GM10248 (cell line): ENCODE measurements around the gene BMPR1A.

Experiments used
- CTCF ChIA-PET: fragments of 300-600 bp; sonication (Branson Sonifier 250); formaldehyde crosslinking; extraction: SDS; loops from one replicate; lab custom pipeline; 2021; ENCODE audit warnings: antibody characterized with exemption; lab: Yijun Ruan, JAX
- POLR2A ChIA-PET: fragments of 350-650 bp; sonication (Branson Sonifier 250); formaldehyde crosslinking; extraction: SDS; loops from one replicate; lab custom pipeline; 2020; ENCODE audit warnings: antibody characterized with exemption; lab: Yijun Ruan, JAX
- DNase-seq: peaks from one replicate; pipeline ENCODE4 v3.0.0; 2012; ENCODE audit errors: extremely low spot score
- TF ChIP-seq, protein P1 (sequence below): IDR thresholded peaks from 2 replicates; pipeline ENCODE4 v1.5.1; 2012; ENCODE audit warnings: mild to moderate bottlenecking, low read depth; ENCODE audit errors: extremely low read depth, missing control alignments, control extremely low read depth

BMPR1A gene

DNA sequence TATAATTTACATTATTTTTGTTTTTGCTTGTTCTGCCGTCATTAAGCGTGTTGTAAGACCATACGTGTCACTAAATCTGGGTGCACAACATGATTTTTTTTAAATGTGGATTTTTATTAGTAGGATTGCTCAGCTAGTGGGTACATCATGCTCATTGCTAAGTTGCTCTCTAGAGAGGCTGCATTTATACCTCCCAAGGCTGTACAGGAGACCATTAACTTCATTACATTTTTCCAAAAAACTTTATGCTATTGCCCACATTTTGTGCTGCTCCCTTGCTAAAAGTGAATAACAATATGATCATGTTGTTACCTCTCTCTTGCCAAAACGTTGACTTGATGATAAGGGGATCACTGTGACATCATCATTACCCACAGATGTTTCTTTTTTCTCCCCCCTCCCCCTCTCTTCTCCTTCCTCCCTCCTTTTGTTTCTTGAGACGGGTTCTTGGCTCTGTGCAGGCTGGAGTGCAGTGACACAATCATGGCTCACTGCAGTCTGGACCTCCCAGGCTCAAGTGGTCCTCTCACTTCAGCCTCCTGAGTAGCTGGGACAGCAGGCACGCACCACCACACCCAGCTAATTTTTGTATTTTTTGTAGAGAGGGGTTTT is 65.1 kb downstream of the BMPR1A start:
- TF ChIP-seq, protein P1, sequence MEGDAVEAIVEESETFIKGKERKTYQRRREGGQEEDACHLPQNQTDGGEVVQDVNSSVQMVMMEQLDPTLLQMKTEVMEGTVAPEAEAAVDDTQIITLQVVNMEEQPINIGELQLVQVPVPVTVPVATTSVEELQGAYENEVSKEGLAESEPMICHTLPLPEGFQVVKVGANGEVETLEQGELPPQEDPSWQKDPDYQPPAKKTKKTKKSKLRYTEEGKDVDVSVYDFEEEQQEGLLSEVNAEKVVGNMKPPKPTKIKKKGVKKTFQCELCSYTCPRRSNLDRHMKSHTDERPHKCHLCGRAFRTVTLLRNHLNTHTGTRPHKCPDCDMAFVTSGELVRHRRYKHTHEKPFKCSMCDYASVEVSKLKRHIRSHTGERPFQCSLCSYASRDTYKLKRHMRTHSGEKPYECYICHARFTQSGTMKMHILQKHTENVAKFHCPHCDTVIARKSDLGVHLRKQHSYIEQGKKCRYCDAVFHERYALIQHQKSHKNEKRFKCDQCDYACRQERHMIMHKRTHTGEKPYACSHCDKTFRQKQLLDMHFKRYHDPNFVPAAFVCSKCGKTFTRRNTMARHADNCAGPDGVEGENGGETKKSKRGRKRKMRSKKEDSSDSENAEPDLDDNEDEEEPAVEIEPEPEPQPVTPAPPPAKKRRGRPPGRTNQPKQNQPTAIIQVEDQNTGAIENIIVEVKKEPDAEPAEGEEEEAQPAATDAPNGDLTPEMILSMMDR: no peak
- ChIA-PET CTCF (interaction anchor here (1.1 to 1.6 kb wide), 4 partner anchors 9 to 85 kb away, joined by 3 to 5 read pairs (median 4); no protein-coding TSS in a partner anchor), POLR2A (no interaction called here)

DNA sequence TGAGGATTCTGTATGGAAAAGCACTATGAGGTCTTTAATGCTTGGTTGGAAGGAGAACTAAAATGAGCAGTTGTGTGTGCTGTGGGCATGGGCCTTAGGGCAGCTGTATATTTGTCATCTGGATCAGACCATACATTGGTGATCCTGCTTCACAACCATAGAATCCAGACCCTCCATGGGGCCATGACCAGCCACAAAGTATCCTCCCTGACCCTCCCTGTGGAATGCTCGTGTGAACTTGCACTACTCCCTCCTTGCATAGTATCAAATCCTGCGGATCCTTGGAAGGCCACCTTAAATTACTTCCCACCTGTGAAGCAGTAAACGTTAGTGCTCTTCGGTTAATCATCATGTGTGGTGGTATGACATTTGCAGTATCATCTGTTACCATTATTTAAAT is 67.1 kb downstream of the BMPR1A start:
- TF ChIP-seq, protein P1: no peak
- ChIA-PET CTCF (no interaction called here), POLR2A (no interaction called here)
- no peak for DNase-seq

More for the DNA sequence above, 65.1 kb downstream of the BMPR1A start:
- DNase-seq: no peak

- TF ChIP-seq, protein P1: no peak
- CTCF ChIA-PET: no interaction called here
- POLR2A ChIA-PET: no interaction called here
- no peak for DNase-seq
Observed at GRCh38 chr10:86824151-86824550, 67.7 kb downstream of the BMPR1A start.

- ChIA-PET POLR2A (no interaction called here), CTCF (no interaction called here)
- DNase-seq: no peak
- TF ChIP-seq, protein P1: no peak
Observed at GRCh38 chr10:86825366-86825765, 68.9 kb downstream of the BMPR1A start.

GRCh38 chr10:86827639-86828038 is 71.2 kb downstream of the BMPR1A start:
- no peak for DNase-seq
- ChIA-PET CTCF (interaction anchor here (1.6 kb wide), 1 partner anchor 111 kb away, joined by 4 read pairs; no protein-coding TSS in a partner anchor), POLR2A (no interaction called here)
- TF ChIP-seq, protein P1: no peak

DNA sequence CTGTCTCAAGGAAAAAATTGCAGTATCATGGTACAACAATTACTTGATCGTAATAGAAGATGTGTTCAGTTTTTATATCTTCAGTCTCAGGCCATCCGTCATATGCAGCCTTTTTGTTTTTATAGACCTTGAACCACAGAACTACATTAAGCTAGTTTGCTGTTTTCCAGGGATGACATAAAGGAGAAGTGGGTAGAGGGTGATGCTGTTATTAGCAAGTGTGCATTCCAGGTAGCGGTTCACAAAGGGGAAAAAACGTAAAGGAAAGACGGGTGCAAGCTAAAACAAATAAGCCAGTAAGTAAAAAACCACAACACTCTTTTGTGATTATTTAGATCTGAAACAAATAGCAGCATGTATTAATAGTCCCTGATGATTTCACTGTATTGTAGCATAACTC is 71.7 kb downstream of the BMPR1A start:
- ChIA-PET POLR2A (no interaction called here), CTCF (interaction anchor here (1.6 kb wide), 1 partner anchor 111 kb away, joined by 4 read pairs; no protein-coding TSS in a partner anchor)
- no peak for DNase-seq
- TF ChIP-seq, protein P1: no peak
